Stimulated activated CD4-positive, alpha-beta T cell treated with anti-CD3 and anti-CD28 coated beads, TNF-alpha, amount 100 ng/mL, for 4 hours (primary cell): Measurements from ENCODE around the gene PNPLA6.

ENCODE experiments used
- DNase-seq, 3 experiments: peaks; one replicate each; pipeline ENCODE4 v3.0.0-alpha.2; 2020; ENCODE audit warnings: low read depth in 3 of 3

The PNPLA6 gene

DNA sequence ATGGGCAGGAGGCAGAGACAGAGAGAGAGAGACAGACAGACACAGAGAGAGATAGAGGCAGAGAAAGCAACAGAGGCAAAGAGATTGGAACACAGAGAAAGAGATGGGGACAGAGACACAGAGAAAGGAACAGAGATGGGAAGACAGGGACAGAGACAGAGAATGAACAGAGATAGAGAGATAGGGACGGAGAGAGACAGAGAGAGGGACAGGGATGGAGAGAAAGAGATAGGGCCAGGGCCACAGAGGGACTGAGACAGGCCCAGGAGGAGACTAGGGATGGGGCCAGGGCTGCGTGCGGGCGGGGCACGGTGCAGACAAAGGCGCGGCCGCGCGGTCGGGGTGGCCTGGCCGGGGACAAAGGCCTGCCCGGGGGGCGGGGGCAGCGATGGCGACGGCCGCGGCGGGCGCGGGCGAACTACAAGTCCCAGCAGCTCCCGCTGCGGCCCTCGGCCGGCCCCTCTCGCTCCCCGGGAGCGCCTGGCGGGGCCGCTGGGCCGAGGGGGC lies 19.8 kb upstream of the PNPLA6 start, which contains the start of gene ZNF358:
Gene ZNF358 (plus strand): TSS at position 459 of the 507 bp plus-strand sequence. CDS start 3,140 bp downstream, outside the sequence.
- no peak for DNase-seq

DNA sequence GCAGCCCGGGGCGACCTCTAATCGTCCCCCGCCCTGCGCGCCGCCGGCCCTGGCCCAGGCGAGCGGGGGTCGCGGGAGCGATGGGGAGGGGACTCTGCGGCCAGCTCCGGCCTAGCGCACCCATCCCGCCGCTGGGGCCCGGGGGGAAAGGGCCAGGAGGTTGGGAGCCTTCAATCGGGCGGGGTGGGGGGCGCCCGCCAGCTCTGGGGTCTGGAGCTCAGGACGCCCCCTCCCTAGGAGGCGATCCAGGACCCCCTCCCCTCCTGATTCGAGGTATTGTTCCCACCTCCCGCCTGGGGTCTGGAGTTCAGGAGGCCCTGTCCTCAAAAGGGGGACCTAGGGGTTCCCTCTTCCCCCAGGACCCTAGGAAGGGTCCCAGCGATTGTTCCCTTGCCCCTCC lies 19.2 kb upstream of the PNPLA6 start:
- DNase-seq = no peak

DNA sequence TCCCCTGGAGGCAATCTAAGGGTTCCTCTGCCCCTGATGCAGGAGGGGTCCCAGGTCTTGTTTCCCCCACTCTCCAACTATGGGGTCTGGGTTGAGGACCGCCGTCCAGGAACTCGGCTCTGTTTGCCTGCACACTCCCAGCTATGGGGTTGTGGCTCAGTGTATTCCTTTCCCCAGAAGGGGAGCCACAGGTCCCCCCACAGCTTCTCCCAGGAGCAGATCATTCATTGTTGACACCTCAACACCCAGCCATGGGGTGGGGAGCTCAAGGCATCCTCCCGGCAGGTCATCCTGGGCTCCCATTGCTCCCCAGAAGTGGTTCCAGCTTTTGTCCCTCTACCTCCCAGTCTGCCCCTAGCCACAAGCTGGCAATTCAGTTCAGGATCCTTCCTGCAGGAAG lies 18.6 kb upstream of the PNPLA6 start:
- no peak for DNase-seq

DNA sequence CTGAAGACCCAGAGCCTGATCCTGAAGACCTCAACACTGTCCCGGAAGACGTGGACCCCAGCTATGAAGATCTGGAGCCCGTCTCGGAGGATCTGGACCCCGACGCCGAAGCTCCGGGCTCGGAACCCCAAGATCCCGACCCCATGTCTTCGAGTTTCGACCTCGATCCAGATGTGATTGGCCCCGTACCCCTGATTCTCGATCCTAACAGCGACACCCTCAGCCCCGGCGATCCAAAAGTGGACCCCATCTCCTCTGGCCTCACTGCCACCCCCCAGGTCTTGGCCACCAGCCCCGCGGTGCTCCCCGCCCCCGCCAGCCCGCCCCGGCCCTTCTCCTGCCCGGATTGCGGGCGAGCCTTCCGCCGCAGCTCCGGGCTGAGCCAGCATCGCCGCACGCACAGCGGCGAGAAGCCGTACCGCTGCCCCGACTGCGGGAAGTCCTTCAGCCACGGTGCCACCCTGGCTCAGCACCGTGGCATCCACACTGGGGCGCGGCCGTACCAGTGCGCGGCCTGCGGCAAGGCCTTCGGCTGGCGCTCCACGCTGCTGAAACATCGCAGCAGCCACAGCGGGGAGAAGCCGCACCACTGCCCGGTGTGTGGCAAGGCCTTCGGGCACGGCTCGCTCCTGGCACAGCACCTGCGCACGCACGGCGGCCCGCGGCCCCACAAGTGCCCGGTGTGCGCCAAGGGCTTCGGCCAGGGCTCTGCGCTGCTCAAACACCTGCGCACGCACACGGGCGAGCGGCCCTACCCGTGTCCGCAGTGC lies 16.0 kb upstream of the PNPLA6 start:
- DNase-seq = no peak

DNA sequence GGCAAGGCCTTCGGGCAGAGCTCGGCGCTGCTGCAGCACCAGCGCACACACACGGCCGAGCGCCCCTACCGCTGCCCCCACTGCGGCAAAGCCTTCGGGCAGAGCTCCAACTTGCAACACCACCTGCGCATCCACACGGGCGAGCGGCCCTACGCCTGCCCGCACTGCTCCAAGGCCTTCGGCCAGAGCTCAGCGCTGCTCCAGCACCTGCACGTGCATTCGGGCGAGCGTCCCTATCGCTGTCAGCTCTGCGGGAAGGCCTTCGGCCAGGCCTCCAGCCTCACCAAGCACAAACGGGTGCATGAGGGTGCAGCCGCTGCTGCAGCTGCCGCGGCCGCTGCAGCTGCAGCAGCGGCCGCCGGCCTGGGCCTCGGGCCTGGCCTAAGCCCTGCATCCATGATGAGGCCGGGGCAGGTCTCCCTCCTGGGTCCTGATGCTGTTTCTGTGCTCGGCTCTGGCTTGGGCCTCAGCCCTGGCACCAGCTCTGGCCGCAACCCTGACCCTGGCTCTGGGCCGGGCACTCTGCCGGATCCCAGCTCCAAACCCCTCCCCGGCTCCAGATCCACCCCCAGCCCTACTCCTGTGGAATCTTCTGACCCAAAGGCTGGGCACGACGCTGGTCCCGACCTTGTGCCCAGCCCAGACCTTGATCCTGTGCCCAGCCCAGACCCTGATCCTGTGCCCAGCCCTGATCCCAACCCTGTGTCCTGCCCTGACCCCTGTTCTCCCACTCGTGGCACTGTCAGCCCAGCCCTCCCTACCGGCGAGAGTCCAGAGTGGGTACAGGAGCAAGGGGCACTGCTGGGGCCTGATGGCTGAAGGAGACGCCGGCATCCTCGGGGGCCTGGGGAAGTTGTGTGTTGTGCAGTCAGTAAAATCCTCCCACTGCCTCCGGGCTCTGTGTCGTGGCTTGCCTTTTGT lies 15.1 kb upstream of the PNPLA6 start:
- no peak for DNase-seq

DNA sequence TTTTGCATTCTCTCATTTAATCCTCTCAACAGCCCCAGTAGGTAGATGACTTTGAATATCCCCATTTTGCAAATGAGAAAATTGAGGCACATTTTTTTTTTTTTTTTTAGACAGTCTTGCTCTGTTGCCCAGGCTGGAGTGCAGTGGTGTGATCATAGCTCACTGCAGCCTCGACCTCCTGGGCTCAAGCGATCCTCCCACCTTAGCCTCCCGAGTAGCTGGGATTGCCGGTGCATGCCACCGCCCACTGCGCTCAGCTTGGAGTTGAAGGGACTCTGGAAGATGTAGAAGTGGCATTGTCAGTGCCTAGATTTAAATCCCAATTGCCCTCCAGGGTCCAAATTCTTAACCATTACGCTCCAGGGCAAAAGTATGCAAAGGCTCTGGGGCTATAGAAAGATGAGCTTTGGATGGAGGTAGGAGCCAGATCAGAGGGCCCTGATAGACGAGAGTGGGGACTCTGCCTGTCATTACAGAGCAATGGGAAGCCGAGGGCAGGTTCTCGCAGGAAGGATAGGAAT lies 13.9 kb upstream of the PNPLA6 start:
- no peak for DNase-seq

DNA sequence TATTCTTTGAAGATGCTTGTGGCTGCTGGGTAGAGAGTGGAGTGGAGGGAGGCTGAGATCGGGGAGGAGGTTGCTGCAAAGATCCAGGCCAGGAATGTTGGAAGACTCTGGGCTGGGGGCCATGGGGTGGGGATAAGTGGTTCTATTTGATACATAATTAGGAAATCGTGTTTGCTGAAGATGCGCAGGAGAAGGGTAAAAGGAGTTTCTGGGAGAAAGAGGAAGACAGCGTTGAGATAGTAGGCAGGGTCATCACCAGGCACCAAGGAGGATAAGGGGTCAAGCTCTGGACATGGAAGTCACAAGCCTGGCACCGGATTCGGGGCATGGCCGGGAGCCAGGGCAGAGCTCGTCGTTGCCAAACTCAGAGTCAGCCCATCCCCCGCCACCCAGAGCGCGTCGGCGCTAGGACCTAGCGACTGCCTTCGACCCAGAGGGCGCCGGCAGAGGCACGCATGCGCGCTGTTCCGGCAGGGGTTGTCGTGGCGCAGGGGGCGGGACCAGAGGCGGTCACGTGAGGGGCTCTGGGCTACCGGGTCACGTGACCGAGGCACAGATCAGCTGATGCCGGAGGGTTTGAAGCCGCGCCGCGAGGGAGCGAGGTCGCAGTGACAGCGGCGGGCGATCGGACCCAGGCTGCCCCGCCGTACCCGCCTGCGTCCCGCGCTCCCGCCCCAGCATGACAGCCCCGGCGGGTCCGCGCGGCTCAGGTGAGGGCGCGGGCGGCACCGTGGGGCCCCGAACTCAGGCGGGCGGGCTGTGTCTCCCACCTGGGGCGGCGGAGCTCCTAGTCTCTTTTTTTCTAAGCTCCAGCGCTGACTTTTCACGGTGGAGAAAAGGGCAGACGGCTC lies 13.2 kb upstream of the PNPLA6 start, which contains the start of gene MCOLN1:
Gene MCOLN1 (plus strand): TSS at position 553 of the 851 bp plus-strand sequence. CDS start 127 bp downstream, at position 680.
- peak; percentile 99 for DNase-seq

DNA sequence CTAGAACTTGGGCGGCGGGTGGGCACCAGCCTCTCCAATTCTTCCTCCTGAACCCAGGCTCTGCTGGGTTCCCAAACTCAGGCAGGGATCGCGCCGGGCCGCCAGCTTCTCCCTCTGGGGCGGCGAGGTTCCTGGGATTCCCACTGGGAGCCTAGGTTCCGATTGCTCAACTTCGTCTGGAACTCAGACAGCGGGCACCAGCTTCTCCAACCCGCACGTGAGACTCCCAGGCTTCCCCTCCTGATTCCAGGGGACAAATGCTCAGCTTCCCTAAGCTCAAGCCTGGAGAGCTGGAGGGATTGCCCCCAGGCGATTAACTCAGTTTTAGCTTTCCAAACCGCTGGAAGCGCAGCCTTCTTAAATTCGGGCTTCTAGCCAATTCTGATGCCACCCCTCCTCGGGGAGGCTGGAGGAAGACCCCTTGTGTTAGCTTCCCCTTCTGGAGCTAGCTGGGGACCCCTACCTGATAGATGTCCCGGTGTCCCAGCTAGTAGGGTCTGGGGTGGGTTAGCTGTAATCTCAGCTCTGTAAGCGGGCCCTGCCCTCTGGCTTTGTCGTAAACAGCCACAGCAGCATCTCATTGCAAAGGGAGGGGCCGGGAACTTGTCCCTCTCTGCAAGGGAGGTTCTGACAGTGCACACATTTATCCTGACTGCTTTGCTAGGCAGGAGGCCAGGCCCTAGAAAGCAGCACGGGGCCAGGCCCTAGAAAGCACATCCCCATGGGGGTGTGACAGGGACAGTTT lies 12.4 kb upstream of the PNPLA6 start:
- DNase-seq = no peak

DNA sequence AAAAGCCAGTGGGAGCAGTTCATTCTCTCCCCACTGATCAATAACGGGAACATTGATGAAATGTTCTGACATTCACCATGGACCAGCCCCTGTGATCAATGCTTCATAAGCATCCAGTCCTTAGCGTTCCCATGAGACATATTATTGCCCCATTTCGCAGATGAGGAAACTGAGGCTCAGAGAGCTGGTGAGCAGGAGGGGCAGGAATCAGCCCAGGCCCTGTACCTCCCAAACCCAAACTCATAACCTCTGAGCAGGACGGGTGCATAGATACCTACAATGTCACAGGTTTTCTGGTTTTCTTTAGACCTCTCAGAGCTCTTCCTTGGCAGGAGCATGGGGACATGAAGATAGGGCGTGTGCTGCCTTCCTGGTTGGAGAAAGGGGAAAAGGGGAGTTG lies 11.0 kb upstream of the PNPLA6 start:
- no peak for DNase-seq

DNA sequence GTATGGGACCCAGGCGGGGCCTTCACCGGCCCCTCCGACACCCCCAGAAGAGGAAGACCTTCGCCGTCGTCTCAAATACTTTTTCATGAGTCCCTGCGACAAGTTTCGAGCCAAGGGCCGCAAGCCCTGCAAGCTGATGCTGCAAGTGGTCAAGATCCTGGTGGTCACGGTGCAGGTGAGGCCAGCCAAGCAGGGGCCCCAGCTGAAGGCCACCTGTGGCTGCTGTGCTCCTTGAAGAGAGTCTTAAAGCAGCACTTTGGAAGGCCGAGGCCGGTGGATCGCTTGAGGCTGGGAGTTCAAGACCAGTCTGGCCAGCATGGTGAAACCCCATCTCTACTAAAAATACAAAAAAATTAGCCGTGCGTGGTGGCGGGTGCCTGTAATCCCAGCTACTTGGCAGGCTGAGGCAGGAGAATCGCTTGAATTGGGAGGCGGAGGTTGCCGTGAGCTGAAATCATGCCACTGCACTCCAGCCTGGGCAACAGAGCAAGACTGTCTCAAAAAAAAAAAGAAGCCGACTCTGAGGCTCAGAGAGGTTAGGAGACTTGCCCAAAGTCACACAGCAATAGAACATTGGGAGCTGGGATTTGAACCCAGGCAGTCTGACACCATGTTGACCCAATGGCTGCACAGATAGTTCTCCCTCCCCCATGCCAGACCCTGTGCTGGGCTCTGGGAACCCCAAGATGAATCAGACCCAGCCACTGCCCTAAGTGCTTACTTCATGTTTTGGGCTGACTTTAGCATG lies 10.4 kb upstream of the PNPLA6 start:
- DNase-seq = no peak

DNA sequence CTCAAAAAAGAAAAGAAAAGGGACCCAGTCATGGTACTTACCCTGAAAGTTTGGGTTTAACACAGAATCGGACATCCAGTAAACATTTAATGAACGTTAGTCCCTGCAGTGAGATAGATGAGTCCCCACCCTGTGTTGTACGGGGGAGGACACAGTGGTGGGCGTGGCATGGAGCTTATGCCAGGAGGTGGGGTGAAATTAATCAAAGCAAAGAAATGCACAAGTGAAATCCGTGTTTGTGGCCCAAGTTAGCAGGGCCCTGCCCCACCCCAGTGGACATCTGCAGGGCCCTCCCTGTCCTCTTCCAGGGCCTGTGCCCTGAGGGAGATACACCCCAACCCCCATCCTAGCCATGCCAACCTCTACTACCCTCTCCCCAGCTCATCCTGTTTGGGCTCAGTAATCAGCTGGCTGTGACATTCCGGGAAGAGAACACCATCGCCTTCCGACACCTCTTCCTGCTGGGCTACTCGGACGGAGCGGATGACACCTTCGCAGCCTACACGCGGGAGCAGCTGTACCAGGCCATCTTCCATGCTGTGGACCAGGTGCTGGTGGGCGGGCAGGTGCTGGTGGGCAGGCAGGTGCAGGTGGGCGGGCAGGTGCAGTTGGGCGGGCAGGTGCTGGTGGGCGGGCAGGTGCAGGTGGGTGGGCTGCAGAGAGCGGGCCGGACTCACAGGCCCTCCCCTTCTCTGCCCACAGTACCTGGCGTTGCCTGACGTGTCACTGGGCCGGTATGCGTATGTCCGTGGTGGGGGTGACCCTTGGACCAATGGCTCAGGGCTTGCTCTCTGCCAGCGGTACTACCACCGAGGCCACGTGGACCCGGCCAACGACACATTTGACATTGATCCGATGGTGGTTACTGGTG lies 9.2 kb upstream of the PNPLA6 start:
- DNase-seq = no peak

DNA sequence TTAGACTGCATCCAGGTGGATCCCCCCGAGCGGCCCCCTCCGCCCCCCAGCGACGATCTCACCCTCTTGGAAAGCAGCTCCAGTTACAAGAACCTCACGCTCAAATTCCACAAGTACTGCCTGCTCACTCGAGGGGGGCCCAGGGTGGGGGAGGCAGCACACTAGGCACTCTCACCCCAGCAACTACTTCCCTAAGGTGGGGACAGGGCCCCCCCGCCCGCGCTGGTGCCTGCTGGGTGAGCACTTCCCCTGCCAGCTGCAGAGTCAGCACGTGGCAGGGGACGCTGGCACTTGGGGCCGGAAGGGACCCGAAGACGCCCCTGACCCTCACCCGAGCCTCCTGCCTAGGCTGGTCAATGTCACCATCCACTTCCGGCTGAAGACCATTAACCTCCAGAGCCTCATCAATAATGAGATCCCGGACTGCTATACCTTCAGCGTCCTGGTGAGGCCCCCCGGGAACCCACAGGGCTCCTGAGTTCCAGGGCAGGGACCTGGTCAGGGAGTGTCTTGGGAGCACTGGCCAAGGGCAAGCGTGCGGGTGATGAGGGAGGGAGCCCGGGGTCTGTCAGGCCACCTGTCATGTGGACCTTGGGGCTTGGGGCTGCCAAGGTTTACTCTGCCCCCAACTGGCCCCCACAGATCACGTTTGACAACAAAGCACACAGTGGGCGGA lies 7.9 kb upstream of the PNPLA6 start:
- DNase-seq = no peak

DNA sequence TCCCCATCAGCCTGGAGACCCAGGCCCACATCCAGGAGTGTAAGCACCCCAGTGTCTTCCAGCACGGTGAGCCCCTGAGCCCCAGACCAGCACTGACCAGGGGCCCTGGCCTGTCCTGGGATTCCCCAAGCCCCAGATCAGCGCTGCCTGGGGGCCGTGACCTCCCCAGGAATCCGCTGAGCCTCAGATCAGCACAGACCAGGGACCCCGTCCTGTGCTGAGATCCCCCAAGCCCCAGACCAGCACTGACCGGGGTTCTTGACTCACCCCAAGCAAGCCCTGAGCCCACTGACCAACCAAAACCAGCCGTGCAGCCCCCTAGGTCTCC lies 7.4 kb upstream of the PNPLA6 start:
- no peak for DNase-seq

DNA sequence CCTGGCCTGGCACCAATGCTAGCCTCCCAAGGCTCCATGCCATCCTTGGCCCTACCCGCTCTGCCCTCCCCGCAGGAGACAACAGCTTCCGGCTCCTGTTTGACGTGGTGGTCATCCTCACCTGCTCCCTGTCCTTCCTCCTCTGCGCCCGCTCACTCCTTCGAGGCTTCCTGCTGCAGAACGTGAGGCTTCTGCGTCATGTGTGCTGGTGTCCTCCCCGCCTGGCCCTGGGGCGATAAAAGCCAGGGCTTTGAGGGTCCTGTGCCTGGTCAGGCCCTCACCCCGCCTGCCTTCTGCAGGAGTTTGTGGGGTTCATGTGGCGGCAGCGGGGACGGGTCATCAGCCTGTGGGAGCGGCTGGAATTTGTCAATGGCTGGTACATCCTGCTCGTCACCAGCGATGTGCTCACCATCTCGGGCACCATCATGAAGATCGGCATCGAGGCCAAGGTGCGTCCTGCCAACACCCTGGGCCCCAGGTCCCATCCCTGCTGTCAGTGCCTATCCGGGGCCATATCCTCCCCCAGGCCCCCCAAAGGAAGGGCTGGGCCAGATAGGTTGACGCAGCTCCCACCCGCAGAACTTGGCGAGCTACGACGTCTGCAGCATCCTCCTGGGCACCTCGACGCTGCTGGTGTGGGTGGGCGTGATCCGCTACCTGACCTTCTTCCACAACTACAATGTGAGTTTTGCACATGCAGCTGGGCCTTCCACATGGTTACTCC lies 6.8 kb upstream of the PNPLA6 start:
- DNase-seq = no peak

DNA sequence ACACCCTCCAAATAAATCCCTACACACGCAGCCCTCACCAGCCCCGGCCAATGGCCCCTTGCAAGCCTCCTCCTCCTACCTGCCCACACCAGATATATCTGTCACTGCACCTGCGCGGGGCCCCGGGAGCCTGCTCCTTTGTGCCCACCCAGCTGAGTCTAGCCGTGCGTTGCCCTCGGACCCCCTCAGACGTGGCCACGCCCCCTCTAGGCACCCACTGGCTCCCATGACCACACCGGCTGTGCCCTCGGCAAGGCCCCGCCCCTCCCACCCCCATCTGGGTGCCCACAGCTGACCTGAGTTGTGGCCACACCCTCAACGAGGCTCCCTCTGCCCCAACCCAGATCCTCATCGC lies 6.3 kb upstream of the PNPLA6 start:
- no peak for DNase-seq

DNA sequence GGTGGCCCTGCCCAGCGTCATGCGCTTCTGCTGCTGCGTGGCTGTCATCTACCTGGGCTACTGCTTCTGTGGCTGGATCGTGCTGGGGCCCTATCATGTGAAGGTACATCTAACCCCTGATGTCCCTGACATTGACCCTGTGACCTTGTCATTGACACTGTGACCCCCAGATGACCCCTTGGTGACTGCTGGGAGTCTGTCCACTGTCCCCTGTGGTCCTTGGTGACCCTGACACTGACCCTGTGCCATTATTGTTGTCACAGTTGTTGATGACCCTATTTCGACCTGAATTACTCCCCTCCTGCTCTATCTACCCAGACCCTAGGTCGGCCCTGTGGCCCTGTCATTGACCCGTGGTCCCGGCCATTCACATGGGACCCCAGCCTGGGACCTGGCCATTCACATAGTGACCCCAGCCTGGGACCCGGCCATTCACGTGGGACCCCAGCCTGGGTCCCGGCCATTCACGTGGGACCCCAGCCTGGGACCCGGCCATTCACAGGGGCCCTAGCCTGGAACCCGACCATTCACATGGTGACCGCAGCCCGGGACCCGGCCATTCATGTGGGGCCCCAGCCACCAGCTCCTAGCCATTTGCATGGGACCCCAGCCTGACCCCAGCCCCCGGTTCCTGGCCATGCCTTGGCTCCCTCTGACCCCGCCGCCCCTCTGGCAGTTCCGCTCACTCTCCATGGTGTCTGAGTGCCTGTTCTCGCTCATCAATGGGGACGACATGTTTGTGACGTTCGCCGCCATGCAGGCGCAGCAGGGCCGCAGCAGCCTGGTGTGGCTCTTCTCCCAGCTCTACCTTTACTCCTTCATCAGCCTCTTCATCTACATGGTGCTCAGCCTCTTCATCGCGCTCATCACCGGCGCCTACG lies 5.7 kb upstream of the PNPLA6 start:
- no peak for DNase-seq
